ENCODE measurements around the gene CHD5.

DNA sequence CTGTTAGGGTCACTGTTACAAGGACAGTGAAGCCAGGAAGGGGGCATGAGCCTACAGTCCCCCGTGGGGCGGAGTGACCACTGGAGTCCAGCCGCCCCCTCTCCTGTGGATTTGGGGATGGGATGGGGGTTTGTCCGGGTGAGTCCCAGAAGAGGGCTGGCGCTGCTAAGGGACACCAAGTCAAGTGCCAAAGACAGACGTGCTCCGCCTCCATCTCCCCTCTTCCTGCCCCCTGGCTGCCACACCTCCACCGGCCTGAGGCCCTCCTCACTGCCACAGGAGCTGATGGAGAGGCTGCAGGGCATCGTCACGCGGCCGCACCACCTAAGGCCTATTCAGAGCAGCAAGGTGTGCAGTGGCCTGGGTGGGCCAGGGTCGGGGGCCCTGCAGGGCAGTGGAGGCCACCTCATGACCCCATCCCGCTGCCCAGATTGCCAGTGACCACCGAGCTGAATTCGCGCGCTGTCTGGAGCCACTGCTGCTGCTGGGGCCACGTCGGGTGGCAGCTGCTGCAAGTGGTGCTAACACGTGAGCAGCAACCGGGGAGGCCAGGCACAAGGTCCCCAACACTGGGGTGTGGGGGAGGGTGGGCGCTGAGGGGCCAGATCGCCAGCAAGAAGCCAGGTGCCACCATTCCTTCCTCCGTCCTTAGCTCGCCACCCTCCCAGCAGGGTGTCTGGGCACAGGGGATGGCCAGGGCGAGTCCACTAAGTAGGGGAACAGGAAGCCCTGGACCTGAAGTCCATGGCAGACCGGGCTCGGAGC lies 30.7 kb upstream of the CHD5 start:
- TF ChIP-seq, protein P1, sequence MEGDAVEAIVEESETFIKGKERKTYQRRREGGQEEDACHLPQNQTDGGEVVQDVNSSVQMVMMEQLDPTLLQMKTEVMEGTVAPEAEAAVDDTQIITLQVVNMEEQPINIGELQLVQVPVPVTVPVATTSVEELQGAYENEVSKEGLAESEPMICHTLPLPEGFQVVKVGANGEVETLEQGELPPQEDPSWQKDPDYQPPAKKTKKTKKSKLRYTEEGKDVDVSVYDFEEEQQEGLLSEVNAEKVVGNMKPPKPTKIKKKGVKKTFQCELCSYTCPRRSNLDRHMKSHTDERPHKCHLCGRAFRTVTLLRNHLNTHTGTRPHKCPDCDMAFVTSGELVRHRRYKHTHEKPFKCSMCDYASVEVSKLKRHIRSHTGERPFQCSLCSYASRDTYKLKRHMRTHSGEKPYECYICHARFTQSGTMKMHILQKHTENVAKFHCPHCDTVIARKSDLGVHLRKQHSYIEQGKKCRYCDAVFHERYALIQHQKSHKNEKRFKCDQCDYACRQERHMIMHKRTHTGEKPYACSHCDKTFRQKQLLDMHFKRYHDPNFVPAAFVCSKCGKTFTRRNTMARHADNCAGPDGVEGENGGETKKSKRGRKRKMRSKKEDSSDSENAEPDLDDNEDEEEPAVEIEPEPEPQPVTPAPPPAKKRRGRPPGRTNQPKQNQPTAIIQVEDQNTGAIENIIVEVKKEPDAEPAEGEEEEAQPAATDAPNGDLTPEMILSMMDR (IDR thresholded peaks at IDR 0.05), result no peak
- no peak for TF ChIP-seq POLR2A (IDR thresholded peaks at IDR 0.05)
